ENCODE measurements around the gene MAP3K19. TPM values are rescaled to one million over a fixed set of nuclear protein-coding genes. Genes with fewer than 3 reads are reported as not detected.

The MAP3K19 gene
- total and polyA plus RNA-seq, 2 of the 8 experiments (the other 6 are each of a cell fraction or from before 2014, with no cell fraction given), result not detected

DNA sequence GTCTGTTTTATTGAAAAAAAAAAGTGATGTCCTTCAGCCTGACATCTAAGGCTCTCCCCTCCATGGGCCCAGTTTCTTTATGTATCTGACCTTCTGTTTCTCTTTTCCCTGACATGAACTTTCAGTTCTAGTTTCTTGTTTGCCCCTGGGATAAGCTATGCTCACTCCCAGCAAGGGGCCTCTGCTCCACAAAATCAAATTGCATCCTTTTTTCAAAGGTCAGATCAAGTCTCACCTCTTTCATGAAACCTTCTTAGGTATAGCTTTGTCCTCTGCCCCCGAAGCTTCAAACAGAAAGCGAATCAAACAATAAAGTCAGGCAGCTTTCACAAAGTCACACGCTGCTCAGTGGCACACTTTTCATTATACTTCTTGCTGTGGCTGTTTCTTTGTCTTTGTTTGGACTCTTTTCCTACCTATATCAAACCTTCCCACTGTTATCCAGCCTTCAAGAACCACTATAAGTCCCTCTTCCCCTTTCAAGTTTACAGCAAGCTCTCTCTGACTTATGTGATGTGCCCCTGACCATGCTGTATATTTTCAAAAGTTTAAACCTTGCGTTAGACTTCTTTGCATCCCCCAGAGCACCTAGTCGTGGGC lies 23.3 kb downstream of the MAP3K19 start (continued):
- TF ChIP-seq, protein P1, sequence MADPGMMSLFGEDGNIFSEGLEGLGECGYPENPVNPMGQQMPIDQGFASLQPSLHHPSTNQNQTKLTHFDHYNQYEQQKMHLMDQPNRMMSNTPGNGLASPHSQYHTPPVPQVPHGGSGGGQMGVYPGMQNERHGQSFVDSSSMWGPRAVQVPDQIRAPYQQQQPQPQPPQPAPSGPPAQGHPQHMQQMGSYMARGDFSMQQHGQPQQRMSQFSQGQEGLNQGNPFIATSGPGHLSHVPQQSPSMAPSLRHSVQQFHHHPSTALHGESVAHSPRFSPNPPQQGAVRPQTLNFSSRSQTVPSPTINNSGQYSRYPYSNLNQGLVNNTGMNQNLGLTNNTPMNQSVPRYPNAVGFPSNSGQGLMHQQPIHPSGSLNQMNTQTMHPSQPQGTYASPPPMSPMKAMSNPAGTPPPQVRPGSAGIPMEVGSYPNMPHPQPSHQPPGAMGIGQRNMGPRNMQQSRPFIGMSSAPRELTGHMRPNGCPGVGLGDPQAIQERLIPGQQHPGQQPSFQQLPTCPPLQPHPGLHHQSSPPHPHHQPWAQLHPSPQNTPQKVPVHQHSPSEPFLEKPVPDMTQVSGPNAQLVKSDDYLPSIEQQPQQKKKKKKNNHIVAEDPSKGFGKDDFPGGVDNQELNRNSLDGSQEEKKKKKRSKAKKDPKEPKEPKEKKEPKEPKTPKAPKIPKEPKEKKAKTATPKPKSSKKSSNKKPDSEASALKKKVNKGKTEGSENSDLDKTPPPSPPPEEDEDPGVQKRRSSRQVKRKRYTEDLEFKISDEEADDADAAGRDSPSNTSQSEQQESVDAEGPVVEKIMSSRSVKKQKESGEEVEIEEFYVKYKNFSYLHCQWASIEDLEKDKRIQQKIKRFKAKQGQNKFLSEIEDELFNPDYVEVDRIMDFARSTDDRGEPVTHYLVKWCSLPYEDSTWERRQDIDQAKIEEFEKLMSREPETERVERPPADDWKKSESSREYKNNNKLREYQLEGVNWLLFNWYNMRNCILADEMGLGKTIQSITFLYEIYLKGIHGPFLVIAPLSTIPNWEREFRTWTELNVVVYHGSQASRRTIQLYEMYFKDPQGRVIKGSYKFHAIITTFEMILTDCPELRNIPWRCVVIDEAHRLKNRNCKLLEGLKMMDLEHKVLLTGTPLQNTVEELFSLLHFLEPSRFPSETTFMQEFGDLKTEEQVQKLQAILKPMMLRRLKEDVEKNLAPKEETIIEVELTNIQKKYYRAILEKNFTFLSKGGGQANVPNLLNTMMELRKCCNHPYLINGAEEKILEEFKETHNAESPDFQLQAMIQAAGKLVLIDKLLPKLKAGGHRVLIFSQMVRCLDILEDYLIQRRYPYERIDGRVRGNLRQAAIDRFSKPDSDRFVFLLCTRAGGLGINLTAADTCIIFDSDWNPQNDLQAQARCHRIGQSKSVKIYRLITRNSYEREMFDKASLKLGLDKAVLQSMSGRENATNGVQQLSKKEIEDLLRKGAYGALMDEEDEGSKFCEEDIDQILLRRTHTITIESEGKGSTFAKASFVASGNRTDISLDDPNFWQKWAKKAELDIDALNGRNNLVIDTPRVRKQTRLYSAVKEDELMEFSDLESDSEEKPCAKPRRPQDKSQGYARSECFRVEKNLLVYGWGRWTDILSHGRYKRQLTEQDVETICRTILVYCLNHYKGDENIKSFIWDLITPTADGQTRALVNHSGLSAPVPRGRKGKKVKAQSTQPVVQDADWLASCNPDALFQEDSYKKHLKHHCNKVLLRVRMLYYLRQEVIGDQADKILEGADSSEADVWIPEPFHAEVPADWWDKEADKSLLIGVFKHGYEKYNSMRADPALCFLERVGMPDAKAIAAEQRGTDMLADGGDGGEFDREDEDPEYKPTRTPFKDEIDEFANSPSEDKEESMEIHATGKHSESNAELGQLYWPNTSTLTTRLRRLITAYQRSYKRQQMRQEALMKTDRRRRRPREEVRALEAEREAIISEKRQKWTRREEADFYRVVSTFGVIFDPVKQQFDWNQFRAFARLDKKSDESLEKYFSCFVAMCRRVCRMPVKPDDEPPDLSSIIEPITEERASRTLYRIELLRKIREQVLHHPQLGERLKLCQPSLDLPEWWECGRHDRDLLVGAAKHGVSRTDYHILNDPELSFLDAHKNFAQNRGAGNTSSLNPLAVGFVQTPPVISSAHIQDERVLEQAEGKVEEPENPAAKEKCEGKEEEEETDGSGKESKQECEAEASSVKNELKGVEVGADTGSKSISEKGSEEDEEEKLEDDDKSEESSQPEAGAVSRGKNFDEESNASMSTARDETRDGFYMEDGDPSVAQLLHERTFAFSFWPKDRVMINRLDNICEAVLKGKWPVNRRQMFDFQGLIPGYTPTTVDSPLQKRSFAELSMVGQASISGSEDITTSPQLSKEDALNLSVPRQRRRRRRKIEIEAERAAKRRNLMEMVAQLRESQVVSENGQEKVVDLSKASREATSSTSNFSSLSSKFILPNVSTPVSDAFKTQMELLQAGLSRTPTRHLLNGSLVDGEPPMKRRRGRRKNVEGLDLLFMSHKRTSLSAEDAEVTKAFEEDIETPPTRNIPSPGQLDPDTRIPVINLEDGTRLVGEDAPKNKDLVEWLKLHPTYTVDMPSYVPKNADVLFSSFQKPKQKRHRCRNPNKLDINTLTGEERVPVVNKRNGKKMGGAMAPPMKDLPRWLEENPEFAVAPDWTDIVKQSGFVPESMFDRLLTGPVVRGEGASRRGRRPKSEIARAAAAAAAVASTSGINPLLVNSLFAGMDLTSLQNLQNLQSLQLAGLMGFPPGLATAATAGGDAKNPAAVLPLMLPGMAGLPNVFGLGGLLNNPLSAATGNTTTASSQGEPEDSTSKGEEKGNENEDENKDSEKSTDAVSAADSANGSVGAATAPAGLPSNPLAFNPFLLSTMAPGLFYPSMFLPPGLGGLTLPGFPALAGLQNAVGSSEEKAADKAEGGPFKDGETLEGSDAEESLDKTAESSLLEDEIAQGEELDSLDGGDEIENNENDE (IDR thresholded peaks at IDR 0.05; ENCODE audit: insufficient replicate concordance, low read length), result no peak
- TF ChIP-seq GTF2F1 (IDR thresholded peaks at IDR 0.05; ENCODE audit: borderline replicate concordance, low read depth, low read length) (no peak), RFX5 (IDR thresholded peaks at IDR 0.05; ENCODE audit: borderline replicate concordance, low read depth, low read length) (no peak), SIRT6 (IDR thresholded peaks at IDR 0.05; ENCODE audit: low read length) (no peak), FOSL1 (IDR thresholded peaks at IDR 0.05; ENCODE audit: insufficient read depth, low read depth, low read length) (no peak), TEAD4 (IDR thresholded peaks at IDR 0.05; ENCODE audit: low read depth, low read length) (no peak), TCF12 (IDR thresholded peaks at IDR 0.05; ENCODE audit: low read depth, low read length) (no peak)
- TF ChIP-seq, protein P2, sequence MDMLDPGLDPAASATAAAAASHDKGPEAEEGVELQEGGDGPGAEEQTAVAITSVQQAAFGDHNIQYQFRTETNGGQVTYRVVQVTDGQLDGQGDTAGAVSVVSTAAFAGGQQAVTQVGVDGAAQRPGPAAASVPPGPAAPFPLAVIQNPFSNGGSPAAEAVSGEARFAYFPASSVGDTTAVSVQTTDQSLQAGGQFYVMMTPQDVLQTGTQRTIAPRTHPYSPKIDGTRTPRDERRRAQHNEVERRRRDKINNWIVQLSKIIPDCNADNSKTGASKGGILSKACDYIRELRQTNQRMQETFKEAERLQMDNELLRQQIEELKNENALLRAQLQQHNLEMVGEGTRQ (IDR thresholded peaks at IDR 0.05; ENCODE audit: low read length), result no peak

Data from H1 (cell line).